HFFc6 (cell line): ENCODE measurements around the gene IMMP2L. TPM values are rescaled to one million over a fixed set of nuclear protein-coding genes. Genes with fewer than 3 reads are reported as not detected.
A peak's percentile ranks its signal among the peaks of the same experiment; 100 is the strongest.

Experiments used
- DNase-seq: peaks from one replicate; pipeline ENCODE4 v3.0.0-alpha.2; 2018
- H3K27ac Mint-ChIP-seq: 2 replicates; pipeline ENCODE4 v1.8.0; 2020; ENCODE audit warnings: mild to moderate bottlenecking, mixed read lengths
- H3K27me3 Mint-ChIP-seq: 2 replicates; pipeline ENCODE4 v1.8.0; 2021; ENCODE audit warnings: mild to moderate bottlenecking, moderate library complexity, mixed read lengths; ENCODE audit not compliant: insufficient read depth
- H3K36me3 Mint-ChIP-seq: 2 replicates; pipeline ENCODE4 v1.8.0; 2021; ENCODE audit warnings: low read depth, mixed read lengths
- H3K4me1 Mint-ChIP-seq: 2 replicates; pipeline ENCODE4 v1.8.0; 2020; ENCODE audit warnings: low read depth, mixed read lengths
- H3K4me3 Mint-ChIP-seq: 2 replicates; pipeline ENCODE4 v1.8.0; 2020; ENCODE audit warnings: mild to moderate bottlenecking, moderate library complexity, mixed read lengths
- H3K9me3 Mint-ChIP-seq: 2 replicates; pipeline ENCODE4 v1.8.0; 2020; ENCODE audit warnings: mild to moderate bottlenecking, mixed read lengths
- CTCF ChIP-seq: fragments of 200-600 bp; sonication (generic); IDR thresholded peaks from 2 replicates; pipeline ENCODE4 v1.5.0; 2021; ENCODE audit warnings: antibody characterized with exemption, mild to moderate bottlenecking
- total RNA-seq, 6 experiments: library from RNA; stranded (reverse); fragmentation: NEBNext Ultra II Directional; extraction: Animal tissue kit (Norgen Biotek cat#: 25700); gene quantifications; 2 replicates in 1 of 6; 3 replicates in 5 of 6; pipeline ENCODE4 v1.2.3, GENCODE V29; 2021

IMMP2L gene
- total RNA-seq, 6 experiments from 2014 or later = 7.2 to 13.6 (median 10.1) TPM

DNA sequence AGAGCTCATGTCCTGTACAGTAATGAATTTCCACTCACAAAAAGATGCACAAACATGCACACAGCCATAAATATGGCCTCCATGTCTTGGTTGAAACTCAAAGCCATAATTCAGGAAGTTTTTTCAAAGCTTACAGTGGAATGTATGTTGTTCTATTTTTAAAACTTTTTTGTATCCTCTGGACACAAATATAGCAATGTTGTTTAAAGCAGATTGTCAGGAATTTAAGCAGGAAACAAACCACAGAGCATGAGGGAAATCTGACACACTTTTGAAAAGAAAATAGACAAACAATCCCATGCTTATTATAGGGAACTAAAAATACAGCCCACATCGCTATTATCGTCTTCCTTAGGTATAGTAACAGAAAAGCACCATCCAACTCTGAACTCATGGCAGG, 449.9 kb downstream of the IMMP2L start:
- peak overlapping the region; percentile 73 for H3K27ac Mint-ChIP-seq

DNA sequence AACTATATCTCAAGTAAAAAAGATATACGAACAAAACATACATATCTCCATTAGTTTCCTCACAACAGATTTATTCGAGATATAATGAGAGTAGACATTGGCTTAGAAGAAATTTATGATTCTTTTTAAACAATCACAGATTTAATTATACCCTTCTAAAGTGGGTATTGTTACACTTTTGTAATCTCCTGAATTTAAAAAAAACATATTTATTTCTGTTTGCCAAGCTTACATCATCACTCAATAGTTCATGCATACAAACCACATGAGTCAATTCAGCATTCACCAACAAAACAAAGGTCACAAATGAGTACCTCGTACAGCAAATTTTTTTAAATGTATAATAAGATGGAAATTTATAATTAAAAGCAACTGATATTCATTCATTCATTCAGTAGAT, 453.8 kb downstream of the IMMP2L start:
- Mint-ChIP-seq H3K36me3 (peaks cover 4% of the 10 kb centered on the region; the same call in 1 of the 2 replicates), H3K4me3 (no peak overlapping the region), H3K4me1 (peaks cover 44% of the 10 kb centered on the region), H3K27ac (no peak overlapping the region), H3K9me3 (no peaks in the 10 kb centered on the region), H3K27me3 (no peaks in the 10 kb centered on the region)
- TF ChIP-seq CTCF = no peak
- DNase-seq = no peak

More for the DNA sequence above, 449.9 kb downstream of the IMMP2L start:
- DNase-seq = peak; percentile 24
- Mint-ChIP-seq H3K4me1 (peaks cover 54% of the 10 kb centered on the region), H3K9me3 (no peaks in the 10 kb centered on the region), H3K36me3 (peaks cover 4% of the 10 kb centered on the region; the same call in 1 of the 2 replicates), H3K4me3 (peak overlapping the region; percentile 20), H3K27me3 (no peaks in the 10 kb centered on the region; the same call in 1 of the 2 replicates)
- TF ChIP-seq CTCF = no peak

GRCh38 chr7:111108000-111108399, 454.3 kb downstream of the IMMP2L start:
- Mint-ChIP-seq H3K9me3 (no peaks in the 10 kb centered on the region), H3K36me3 (peaks cover 4% of the 10 kb centered on the region; the same call in 1 of the 2 replicates)

GRCh38 chr7:111107579-111107978, 454.7 kb downstream of the IMMP2L start:
- Mint-ChIP-seq H3K4me3 (no peak overlapping the region), H3K9me3 (no peaks in the 10 kb centered on the region), H3K4me1 (peaks cover 35% of the 10 kb centered on the region), H3K27me3 (no peaks in the 10 kb centered on the region), H3K27ac (no peak overlapping the region), H3K36me3 (peaks cover 4% of the 10 kb centered on the region; the same call in 1 of the 2 replicates)
- no peak for DNase-seq
- TF ChIP-seq CTCF = no peak

More at GRCh38 chr7:111108000-111108399, 454.3 kb downstream of the IMMP2L start:
- Mint-ChIP-seq H3K27me3 (no peaks in the 10 kb centered on the region), H3K4me1 (peaks cover 39% of the 10 kb centered on the region), H3K27ac (no peak overlapping the region), H3K4me3 (no peak overlapping the region)
- TF ChIP-seq CTCF = no peak
- DNase-seq = no peak

DNA sequence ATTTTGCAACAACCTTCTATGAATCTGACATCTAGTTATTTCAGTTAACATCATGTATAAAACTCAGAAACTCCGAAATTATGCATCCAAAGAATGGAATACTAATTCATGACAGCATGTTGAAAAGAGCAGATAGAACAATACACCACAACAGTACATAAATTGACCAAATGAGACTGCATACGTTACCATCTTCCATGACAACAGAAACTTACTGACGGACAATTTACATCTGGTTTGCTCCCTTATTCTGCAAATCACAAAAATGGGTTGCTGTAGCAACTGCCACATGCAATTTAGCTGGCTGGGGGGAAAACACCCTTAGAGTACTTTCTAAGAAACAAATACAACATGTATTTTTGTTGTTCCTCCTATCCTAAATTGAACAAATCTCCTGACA, 457.0 kb downstream of the IMMP2L start:
- Mint-ChIP-seq H3K9me3 (no peaks in the 10 kb centered on the region), H3K4me1 (peaks cover 23% of the 10 kb centered on the region), H3K36me3 (no peaks in the 10 kb centered on the region; the same call in 1 of the 2 replicates), H3K4me3 (no peak overlapping the region), H3K27me3 (no peaks in the 10 kb centered on the region), H3K27ac (no peak overlapping the region)
- no peak for DNase-seq
- no peak for TF ChIP-seq CTCF

GRCh38 chr7:111104710-111105109, 457.6 kb downstream of the IMMP2L start:
- Mint-ChIP-seq H3K27ac (no peak overlapping the region), H3K27me3 (no peaks in the 10 kb centered on the region), H3K4me3 (no peak overlapping the region), H3K9me3 (no peaks in the 10 kb centered on the region), H3K4me1 (peaks cover 23% of the 10 kb centered on the region), H3K36me3 (no peaks in the 10 kb centered on the region; the same call in 1 of the 2 replicates)
- DNase-seq = no peak
- TF ChIP-seq CTCF = no peak
